ENCODE measurements around the gene SYN1.

Gene SYN1

GRCh38 chrX:47593522-47593921 is 26.1 kb downstream of the SYN1 start:
- no peak for FAIRE-seq

GRCh38 chrX:47590984-47591383 is 28.7 kb downstream of the SYN1 start:
- FAIRE-seq: no peak

- no peak for FAIRE-seq
Measured at GRCh38 chrX:47587906-47588735, 31.5 kb downstream of the SYN1 start.

- no peak for FAIRE-seq
Measured at GRCh38 chrX:47587091-47587891, 32.4 kb downstream of the SYN1 start.

GRCh38 chrX:47586043-47586787 is 33.4 kb downstream of the SYN1 start:
- no peak for FAIRE-seq

GRCh38 chrX:47585273-47585672 is 34.4 kb downstream of the SYN1 start:
- FAIRE-seq: no peak

- no peak for FAIRE-seq
Measured at GRCh38 chrX:47584714-47585113, 34.9 kb downstream of the SYN1 start.

GRCh38 chrX:47583240-47583861 is 36.3 kb downstream of the SYN1 start:
- FAIRE-seq: no peak

- no peak for FAIRE-seq
Measured at GRCh38 chrX:47581731-47582647, 37.7 kb downstream of the SYN1 start, which contains the start of gene TIMP1. TSS of gene TIMP1 (plus strand) at chrX:47582436. CDS start at chrX:47583416, 980 bp downstream.

- no peak for FAIRE-seq
Measured at GRCh38 chrX:47579537-47579936, 40.1 kb downstream of the SYN1 start.

GRCh38 chrX:47578692-47579091 is 41.0 kb downstream of the SYN1 start:
- FAIRE-seq: no peak

GRCh38 chrX:47577901-47578300 is 41.8 kb downstream of the SYN1 start:
- FAIRE-seq: no peak

- FAIRE-seq: no peak
Measured at GRCh38 chrX:47577424-47577823, 42.2 kb downstream of the SYN1 start.

- FAIRE-seq: no peak
Measured at GRCh38 chrX:47576021-47576898, 43.4 kb downstream of the SYN1 start.

- FAIRE-seq: no peak
Measured at GRCh38 chrX:47574547-47575301, 44.9 kb downstream of the SYN1 start.

- no peak for FAIRE-seq
Measured at GRCh38 chrX:47574076-47574546, 45.5 kb downstream of the SYN1 start.

GRCh38 chrX:47573341-47574075 is 46.1 kb downstream of the SYN1 start:
- FAIRE-seq: no peak

GRCh38 chrX:47572773-47573340 is 46.8 kb downstream of the SYN1 start:
- FAIRE-seq: no peak

Data from colon (tissue), 2 donors.